TTC549 (cell line): ENCODE measurements around the gene CC2D2A.
"Not testable (repeated sequence)": the region's sequence is repeated elsewhere in the genome, so short reads cannot be mapped to it uniquely, and the experiment has no call there.

Experiments
- FAIRE-seq: peaks from 2 replicates; lab custom pipeline; 2012; peaks lifted over from hg19 to GRCh38; lab: Jason Lieb, UNC

CC2D2A gene

DNA sequence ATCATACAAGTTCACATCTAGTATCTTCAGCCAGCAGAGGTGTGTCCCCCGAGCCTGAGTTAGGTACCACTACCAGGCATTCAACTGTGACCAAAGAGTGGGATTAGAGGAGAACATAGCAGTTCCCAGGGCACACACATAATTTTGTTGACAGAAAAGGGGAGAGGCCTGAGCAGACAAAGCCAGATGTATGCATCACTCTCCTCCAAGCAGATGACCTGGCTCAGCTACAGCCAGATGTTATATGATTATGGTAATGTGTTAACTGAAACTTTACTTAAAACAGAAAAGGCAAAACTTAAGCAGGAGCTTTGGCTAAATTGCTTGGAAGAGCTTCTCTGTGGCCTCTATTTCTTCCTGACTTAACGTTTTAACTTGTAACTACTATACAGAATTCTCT lies 88.9 kb downstream of the CC2D2A start:
- no peak for FAIRE-seq

GRCh38 chr4:15562114-15562513 lies 92.4 kb downstream of the CC2D2A start:
- FAIRE-seq: no peak

DNA sequence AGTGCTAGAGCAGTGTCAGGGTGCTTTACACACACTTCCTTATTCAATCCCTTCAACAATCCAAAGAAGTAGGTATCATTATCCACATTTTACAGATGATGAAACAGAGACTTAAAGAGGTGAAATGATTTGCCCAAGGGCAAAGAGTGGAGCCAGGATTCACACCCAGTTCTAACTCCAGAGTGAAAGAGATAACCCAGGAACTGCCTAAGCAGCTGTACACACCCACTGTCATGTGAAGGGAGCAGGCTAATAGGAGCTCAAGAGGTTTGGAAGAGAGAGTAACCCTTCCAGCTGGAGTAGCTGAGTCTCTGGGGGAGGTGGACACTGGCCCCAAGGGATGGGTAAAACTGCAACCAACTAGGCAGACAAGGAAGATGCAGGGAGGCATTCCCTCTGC lies 92.9 kb downstream of the CC2D2A start:
- FAIRE-seq: no peak

GRCh38 chr4:15563871-15564270 lies 94.2 kb downstream of the CC2D2A start:
- FAIRE-seq: no peak

DNA sequence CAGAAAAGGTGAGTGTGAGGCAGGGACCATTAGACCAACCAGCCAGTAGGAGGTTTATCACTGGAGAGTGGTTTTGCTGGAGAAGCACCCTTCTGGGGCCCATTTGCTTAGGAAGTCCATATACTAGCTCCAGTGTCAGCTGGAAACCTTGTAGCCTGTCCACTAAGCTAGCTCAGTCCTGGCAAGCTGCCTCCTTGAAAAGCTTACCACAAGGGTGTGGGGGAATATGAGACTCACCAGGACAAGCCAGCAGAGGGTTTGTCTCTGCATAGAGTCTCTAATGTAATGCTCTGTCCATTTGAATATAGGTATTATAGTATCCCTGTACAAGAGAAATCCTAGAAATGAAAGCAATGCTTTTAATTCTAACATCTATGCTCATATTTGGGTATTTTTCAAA lies 99.1 kb downstream of the CC2D2A start:
- no peak for FAIRE-seq

- FAIRE-seq: no peak
These were observed 100.1 kb downstream of the CC2D2A start for GRCh38 chr4:15569746-15570145.

DNA sequence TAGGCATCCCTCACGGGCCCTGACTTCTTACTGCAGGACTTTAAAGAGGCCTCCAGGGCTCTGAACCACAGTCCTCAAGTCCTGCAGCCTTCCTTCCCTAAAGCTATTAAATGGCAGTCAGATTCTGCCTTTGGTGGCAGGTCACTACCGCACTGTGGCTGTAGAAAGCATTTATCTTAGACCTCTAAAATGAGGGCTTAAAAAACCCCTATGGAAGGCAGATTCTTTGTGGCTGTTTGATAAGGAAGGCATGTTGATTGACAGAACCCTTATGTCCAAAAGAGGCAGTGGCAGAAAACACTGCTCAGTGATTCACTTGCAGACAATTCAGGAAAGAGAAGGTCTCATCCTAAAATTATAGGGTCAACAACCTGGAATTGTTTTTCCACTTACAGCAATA lies 106.3 kb downstream of the CC2D2A start:
- FAIRE-seq: no peak

- no peak for FAIRE-seq
These were observed 107.8 kb downstream of the CC2D2A start for GRCh38 chr4:15577508-15577907.

DNA sequence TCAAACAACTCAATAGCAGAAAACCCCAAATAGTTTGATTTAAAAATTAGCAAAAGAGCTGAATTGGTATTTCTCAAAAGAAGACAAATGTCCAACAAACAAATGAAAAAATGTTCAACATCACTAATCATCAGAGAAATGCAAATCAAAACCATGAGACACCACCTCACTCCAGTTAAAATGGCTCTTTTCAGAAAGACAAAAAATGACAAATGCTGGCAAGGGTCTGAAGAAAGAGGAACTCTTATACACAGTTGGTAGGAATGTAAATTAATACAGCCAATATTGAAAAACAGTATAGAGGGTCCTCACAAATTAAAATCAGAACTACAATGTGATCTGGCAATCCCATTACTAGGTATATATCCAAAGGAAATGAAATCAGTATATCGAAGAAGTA lies 115.1 kb downstream of the CC2D2A start:
- no peak for FAIRE-seq

DNA sequence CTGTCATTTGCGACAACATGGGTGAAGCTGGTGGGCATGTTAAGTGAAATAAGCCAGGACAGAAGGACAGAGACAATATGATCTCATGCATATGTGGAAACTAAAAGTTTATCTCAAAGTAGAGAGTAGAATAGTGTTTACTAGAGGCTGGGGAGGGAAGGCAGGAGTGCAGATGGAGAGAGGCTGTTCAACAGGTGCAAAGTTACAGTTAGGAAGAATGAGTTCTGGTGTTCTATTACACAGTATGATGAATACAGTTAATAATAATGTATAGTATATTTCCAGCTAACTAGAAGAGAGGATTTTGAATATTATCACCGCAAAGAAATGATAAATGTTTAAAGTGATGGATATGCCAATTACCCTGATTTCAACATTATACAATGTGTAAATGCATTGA lies 115.6 kb downstream of the CC2D2A start:
- FAIRE-seq: no peak

GRCh38 chr4:15586066-15586465 lies 116.4 kb downstream of the CC2D2A start:
- FAIRE-seq: no peak

GRCh38 chr4:15587649-15588048 lies 118.0 kb downstream of the CC2D2A start:
- FAIRE-seq: no peak

GRCh38 chr4:15592799-15593198 lies 123.1 kb downstream of the CC2D2A start:
- no peak for FAIRE-seq

- no peak for FAIRE-seq
These were observed 129.0 kb downstream of the CC2D2A start for GRCh38 chr4:15598644-15599043.

DNA sequence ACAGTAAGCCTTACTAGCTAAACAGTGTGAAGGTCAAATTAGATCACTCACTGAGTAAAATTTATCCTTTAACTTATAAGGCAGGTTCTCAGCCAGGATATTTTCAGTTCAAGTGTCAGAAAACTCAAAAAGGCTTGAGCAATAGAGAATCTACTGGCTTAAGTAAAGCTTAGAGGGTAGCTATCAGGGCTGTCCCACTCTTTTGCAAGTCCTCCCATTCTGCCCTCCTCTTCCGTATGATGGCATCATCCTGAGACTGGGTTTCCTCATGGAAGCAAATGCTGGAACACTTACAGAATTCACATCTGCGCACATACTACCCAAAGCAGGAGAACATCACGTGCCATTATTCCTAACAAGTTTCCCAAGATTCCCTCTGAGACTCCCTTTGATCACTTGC lies 130.5 kb downstream of the CC2D2A start:
- no peak for FAIRE-seq

DNA sequence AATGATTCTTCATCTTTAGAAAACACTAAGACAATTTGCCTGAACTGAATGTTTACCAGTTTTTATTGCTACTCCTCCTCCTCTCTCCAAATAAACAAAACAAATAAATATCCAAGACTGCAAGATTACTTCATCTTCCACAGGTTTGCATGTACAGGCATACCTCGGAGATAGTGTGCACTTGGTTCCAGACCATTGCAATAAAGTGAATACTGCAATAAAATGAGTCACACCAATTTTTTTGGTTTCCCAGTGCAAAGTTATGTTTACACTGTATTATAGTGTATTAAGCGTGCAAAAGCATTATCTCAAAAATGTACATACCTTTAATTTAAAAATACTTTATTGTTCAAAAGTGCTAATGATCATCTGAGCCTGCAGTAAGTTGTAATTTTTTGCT lies 132.2 kb downstream of the CC2D2A start:
- no peak for FAIRE-seq

DNA sequence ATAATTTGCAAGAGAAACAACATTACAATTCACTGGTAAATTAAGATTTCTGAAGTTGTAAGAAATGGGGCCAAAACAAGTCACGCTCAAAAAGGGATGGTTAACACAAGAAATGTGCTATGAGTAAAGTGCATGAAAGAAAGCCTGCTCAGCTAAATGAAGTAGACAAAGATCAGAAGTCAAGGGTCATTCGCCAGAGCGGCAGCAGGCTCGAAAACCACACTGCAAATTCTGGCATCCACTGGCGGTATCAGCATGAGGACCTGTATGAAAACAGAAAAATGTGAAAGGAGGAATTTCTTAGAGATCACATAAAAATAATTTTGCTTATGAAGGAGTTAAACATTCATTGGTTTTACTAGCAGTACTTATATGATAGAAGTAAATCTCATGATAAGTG lies 135.9 kb downstream of the CC2D2A start:
- FAIRE-seq: no peak

- FAIRE-seq: no peak
These were observed 141.2 kb downstream of the CC2D2A start for GRCh38 chr4:15610855-15611254.

- FAIRE-seq: no peak
These were observed 142.5 kb downstream of the CC2D2A start for GRCh38 chr4:15612136-15612535.

DNA sequence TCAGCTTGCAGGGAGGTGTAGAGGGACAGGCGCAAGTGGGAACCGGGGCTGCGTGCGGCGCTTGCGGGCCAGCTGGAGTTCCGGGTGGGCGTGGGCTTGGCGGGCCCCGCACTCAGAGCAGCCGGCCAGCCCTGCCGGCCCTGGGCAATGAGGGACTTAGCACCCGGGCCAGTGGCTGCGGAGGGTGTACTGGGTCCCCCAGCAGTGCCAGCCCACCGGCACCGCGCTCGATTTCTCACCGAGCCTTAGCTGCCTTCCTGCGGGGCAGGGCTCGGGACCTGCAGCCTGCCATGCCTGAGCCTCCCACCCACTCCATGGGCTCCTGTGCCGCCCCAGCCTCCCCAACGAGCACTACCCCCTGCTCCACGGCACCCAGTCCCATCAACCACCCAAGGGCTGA lies 145.2 kb downstream of the CC2D2A start:
- FAIRE-seq: not testable (repeated sequence)

GRCh38 chr4:15617407-15617806 lies 147.7 kb downstream of the CC2D2A start:
- FAIRE-seq: not testable (repeated sequence)

DNA sequence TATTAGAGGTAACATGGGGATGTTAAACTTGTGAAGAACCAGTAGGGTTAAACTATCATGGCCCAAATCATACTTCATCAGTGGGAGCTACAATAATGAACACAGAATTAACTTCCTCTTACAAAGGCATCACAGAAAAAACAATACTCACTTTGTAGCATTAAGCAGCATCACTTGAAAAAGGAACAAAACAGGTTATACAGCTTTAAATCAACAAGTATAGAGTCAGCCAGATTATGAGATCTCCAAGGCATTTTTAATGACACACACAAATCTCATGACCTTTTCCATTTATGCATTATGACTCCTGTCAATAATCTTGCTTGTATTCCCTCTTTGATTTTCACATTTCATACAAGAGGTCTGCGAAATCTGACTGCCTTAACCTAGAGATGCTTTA lies 167.1 kb downstream of the CC2D2A start:
- no peak for FAIRE-seq

GRCh38 chr4:15638418-15638817 lies 168.7 kb downstream of the CC2D2A start:
- no peak for FAIRE-seq

DNA sequence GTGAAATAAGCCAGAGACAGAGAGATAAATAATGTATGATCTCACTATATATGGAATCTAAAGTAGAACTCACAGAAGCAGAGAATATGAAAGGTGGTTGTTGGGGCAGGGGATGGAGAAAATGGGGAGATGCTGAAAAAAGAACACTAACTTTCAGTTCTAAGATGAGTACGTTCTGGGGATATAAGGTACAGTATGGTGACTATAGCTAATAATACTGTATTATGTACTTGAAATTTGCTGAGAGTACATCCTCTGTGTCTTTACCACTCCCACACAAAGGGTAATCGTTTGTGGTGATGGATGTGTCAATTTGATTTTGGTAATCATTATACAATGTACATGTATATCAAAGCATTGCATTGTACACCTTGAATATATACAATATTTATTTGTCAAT lies 178.9 kb downstream of the CC2D2A start:
- FAIRE-seq: no peak

DNA sequence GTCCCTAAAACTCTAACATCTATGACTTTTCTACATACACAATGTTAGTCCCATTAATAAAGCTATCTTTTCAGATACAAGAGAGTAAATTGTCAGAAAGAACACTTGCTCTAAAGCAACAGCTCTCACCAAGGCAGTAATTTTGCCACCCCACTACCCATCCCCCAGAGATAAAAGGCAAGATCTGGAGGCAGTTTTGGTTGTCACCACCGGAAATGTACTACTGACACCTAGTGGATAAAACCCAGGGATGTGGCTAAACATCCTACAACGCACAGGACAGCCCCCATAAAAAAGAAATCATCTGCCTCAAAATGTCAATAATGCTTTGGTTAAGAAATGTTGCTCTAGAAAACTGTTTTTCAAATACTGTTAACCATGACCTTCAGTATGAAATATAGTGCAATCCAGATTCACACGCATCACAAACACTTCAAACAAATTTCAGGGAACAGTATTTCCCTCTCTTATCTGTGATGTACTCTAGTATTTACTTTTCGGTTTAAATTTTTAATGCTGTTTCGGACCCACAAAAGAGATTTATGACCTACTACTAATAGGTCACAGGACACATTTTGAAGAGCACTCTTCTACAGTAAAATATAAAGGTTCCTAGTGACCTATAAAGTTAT lies 180.3 kb downstream of the CC2D2A start:
- FAIRE-seq: peak; percentile 32
